Osteoblast (primary cell): ENCODE measurements around the gene CCDC7. TPM values are rescaled to one million over a fixed set of nuclear protein-coding genes. Genes with fewer than 3 reads are reported as not detected.
"Not testable (repeated sequence)": the region's sequence is repeated elsewhere in the genome, so short reads cannot be mapped to it uniquely, and the experiment has no call there.

ENCODE experiments used
- DNase-seq: peaks from one replicate; pipeline ENCODE4 v3.0.0; 2011; ENCODE audit warnings: low spot score, mixed read lengths; ENCODE audit not compliant: insufficient read length; ENCODE audit errors: missing footprints
- H2AFZ ChIP-seq: 2 replicates; pipeline ENCODE4 v1.6.0; 2011; ENCODE audit warnings: mild to moderate bottlenecking, low read length
- H3K27ac ChIP-seq: 2 replicates; pipeline ENCODE4 v1.5.1; 2011; ENCODE audit warnings: mild to moderate bottlenecking, low read depth, low read length, moderate library complexity
- H3K27me3 ChIP-seq: 2 replicates; pipeline ENCODE4 v1.6.0; 2012; ENCODE audit warnings: mild to moderate bottlenecking, control low read depth, inconsistent platforms, low read length, moderate library complexity; ENCODE audit not compliant: insufficient read depth
- H3K36me3 ChIP-seq: 2 replicates; pipeline ENCODE4 v1.5.1; 2011; ENCODE audit warnings: mild to moderate bottlenecking, low read length, control low read depth, moderate library complexity; ENCODE audit not compliant: insufficient read depth
- H3K4me1 ChIP-seq: 2 replicates; pipeline ENCODE4 v1.5.1; 2011; ENCODE audit warnings: mild to moderate bottlenecking, low read length, control low read depth, moderate library complexity; ENCODE audit not compliant: insufficient read depth
- H3K4me2 ChIP-seq: 2 replicates; pipeline ENCODE4 v1.6.0; 2011; ENCODE audit warnings: mild to moderate bottlenecking, low read length; ENCODE audit not compliant: insufficient read depth
- H3K4me3 ChIP-seq: fragments of 200-600 bp; sonication (generic); 3 replicates; pipeline ENCODE4 v1.5.1; 2012; ENCODE audit warnings: mild to moderate bottlenecking, low read length, inconsistent platforms; ENCODE audit not compliant: insufficient read depth
- H3K79me2 ChIP-seq: 2 replicates; pipeline ENCODE4 v1.6.0; 2012; ENCODE audit warnings: mild to moderate bottlenecking, low read length, control low read depth, inconsistent platforms; ENCODE audit not compliant: insufficient read depth
- H3K9me3 ChIP-seq: 2 replicates; pipeline ENCODE4 v1.5.1; 2011; ENCODE audit warnings: low read depth, low read length, control low read depth
- H4K20me1 ChIP-seq: 2 replicates; pipeline ENCODE4 v1.6.0; 2012; ENCODE audit warnings: mild to moderate bottlenecking, low read length, control low read depth; ENCODE audit not compliant: insufficient read depth
- total RNA-seq: library from RNA; depleted of rRNA; stranded (reverse); fragments of >200 nt; gene quantifications from 2 replicates; pipeline ENCODE4 v1.2.3, GENCODE V29; 2012
- TF ChIP-seq, protein P1 (sequence below): IDR thresholded peaks from 2 replicates; pipeline ENCODE4 v1.5.1; 2011; ENCODE audit warnings: mild to moderate bottlenecking, low read depth, low read length, moderate library complexity; ENCODE audit errors: extremely low read depth

The CCDC7 gene
- total RNA-seq: 22.4 and 25.6 TPM in 2 replicates

DNA sequence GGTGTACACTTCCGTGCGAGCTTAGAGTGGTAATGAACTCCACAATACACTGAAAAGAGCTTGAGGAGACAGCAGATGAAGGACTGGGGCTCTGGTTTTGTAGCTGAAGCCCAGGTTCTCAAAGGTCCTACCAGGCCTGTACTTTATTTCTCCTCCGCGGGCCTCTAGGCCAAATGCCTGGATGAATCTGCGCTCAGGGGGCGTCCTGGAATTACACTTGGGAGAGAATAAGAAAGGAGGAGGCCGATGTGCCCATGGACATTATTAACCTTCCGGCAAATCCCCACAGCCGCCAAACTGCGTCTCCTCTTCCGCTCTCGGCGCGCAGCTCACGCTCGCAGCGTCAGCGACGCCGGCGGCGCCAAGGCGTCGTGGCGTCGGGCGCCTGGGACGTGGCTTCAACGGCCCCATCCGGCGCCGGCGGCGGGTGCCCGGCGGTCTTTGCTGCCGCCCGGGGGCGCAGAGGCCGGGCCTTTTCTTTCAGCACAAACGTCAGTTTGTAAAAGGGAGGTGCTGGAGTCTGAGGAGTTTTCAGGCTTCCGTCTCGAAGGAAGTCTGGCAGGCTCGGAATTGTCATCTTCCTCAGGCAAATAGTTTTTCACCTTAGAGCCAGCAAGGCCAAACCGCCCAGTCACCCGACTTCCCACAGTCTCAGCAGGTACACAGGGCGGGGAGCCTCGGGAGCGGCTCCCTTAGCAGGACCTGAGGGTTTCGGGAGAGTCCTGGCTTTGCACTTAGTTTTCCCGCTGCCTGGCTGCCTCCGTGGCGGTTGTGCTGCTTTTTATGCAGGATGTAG, at the start of gene CCDC7:
Gene CCDC7, plus strand, starts transcription at position 401 of the 796 bp plus-strand sequence. CDS start 5,503 bp downstream, outside the sequence.
- Histone ChIP-seq H3K4me1 (no peaks in the 10 kb centered on the region), H3K36me3 (no peaks in the 10 kb centered on the region), H3K9me3 (no peaks in the 10 kb centered on the region), H2AFZ (peak within 1 kb of the TSS; percentile 98), H3K79me2 (peaks cover 9% of the 10 kb centered on the region), H3K4me3 (peak within 1 kb of the TSS; percentile 93), H4K20me1 (no peaks in the 10 kb centered on the region), H3K27me3 (peaks cover 4% of the 10 kb centered on the region), H3K4me2 (peak within 1 kb of the TSS; percentile 82), H3K27ac (peak within 1 kb of the TSS; percentile 91)
- peak; percentile 96 for DNase-seq
- TF ChIP-seq, protein P1, sequence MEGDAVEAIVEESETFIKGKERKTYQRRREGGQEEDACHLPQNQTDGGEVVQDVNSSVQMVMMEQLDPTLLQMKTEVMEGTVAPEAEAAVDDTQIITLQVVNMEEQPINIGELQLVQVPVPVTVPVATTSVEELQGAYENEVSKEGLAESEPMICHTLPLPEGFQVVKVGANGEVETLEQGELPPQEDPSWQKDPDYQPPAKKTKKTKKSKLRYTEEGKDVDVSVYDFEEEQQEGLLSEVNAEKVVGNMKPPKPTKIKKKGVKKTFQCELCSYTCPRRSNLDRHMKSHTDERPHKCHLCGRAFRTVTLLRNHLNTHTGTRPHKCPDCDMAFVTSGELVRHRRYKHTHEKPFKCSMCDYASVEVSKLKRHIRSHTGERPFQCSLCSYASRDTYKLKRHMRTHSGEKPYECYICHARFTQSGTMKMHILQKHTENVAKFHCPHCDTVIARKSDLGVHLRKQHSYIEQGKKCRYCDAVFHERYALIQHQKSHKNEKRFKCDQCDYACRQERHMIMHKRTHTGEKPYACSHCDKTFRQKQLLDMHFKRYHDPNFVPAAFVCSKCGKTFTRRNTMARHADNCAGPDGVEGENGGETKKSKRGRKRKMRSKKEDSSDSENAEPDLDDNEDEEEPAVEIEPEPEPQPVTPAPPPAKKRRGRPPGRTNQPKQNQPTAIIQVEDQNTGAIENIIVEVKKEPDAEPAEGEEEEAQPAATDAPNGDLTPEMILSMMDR: peak; percentile 48

GRCh38 chr10:32397163-32397562, 48.8 kb upstream of the CCDC7 start:
- H3K4me3 ChIP-seq, H3K27me3 ChIP-seq, H2AFZ ChIP-seq, H3K4me2 ChIP-seq, H3K27ac ChIP-seq, H3K9me3 ChIP-seq, DNase-seq, H3K4me1 ChIP-seq, H3K79me2 ChIP-seq, H3K36me3 ChIP-seq, H4K20me1 ChIP-seq: not testable (repeated sequence)

DNA sequence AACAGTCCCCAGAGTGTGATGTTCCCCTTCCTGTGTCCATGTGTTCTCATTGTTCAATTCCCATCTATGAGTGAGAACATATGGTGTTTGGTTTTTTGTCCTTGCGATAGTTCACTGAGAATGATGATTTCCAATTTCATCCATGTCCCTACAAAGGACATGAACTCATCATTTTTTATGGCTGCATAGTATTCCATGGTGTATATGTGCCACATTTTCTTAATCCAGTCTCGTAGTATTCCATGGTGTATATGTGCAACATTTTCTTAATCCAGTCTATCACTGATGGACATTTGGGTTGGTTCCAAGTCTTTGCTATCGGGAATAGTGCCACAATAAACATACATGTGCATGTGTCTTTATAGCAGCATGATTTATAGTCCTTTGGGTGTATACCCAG, 46.2 kb upstream of the CCDC7 start:
- not testable (repeated sequence) for H2AFZ ChIP-seq, H3K27ac ChIP-seq, H3K9me3 ChIP-seq, H3K4me1 ChIP-seq, DNase-seq, H3K79me2 ChIP-seq, H3K27me3 ChIP-seq, H4K20me1 ChIP-seq, H3K4me3 ChIP-seq, H3K36me3 ChIP-seq, H3K4me2 ChIP-seq

- TF ChIP-seq, protein P1: no peak
- no peak overlapping the region for H2AFZ ChIP-seq
- no peaks in the 10 kb centered on the region for H4K20me1 ChIP-seq
- no peak overlapping the region for H3K4me2 ChIP-seq
- no peak overlapping the region for H3K4me3 ChIP-seq
- no peaks in the 10 kb centered on the region for H3K27me3 ChIP-seq
- DNase-seq: no peak
- no peaks in the 10 kb centered on the region for H3K79me2 ChIP-seq
- H3K36me3 ChIP-seq: no peaks in the 10 kb centered on the region
- no peak overlapping the region for H3K27ac ChIP-seq
- no peaks in the 10 kb centered on the region for H3K9me3 ChIP-seq
- no peaks in the 10 kb centered on the region for H3K4me1 ChIP-seq
Observed at GRCh38 chr10:32400961-32401360, 45.0 kb upstream of the CCDC7 start.

- H3K36me3 ChIP-seq: no peaks in the 10 kb centered on the region
- no peaks in the 10 kb centered on the region for H3K9me3 ChIP-seq
- H3K4me2 ChIP-seq: no peak overlapping the region
- H3K79me2 ChIP-seq: no peaks in the 10 kb centered on the region
- DNase-seq: no peak
- H3K27ac ChIP-seq: no peak overlapping the region
- TF ChIP-seq, protein P1: no peak
- H2AFZ ChIP-seq: no peak overlapping the region
- H3K4me3 ChIP-seq: no peak overlapping the region
- no peaks in the 10 kb centered on the region for H3K27me3 ChIP-seq
- H3K4me1 ChIP-seq: no peaks in the 10 kb centered on the region
- no peaks in the 10 kb centered on the region for H4K20me1 ChIP-seq
Observed at GRCh38 chr10:32402499-32402898, 43.4 kb upstream of the CCDC7 start.
